Transverse colon (tissue), 4 donors: ENCODE results near the gene SPATA31C1. TPM values are rescaled to one million over a fixed set of nuclear protein-coding genes. Genes with fewer than 3 reads are reported as not detected.

Source experiments
- DNase-seq: peaks from one replicate; pipeline ENCODE4 v3.0.0-alpha.2; 2019
- H3K27ac ChIP-seq, 4 donors: fragments of 200-600 bp; sonication (generic); 2 replicates each; pipeline ENCODE4 v1.5.1; 2016 to 2018; ENCODE audit warnings: inconsistent platforms in 4 of 4
- H3K27me3 ChIP-seq: fragments of 200-600 bp; sonication (generic); 2 replicates; pipeline ENCODE4 v1.5.1; 2017; ENCODE audit warnings: inconsistent platforms
- H3K36me3 ChIP-seq, 4 donors: fragments of 200-600 bp; sonication (generic); 2 replicates each; pipeline ENCODE4 v1.5.1; 2017 to 2019; ENCODE audit warnings: inconsistent platforms in 4 of 4
- H3K4me1 ChIP-seq, 4 donors: fragments of 200-600 bp; sonication (generic); 2 replicates each; pipeline ENCODE4 v1.5.1; 2017 to 2020; ENCODE audit warnings: inconsistent platforms in 4 of 4
- H3K4me3 ChIP-seq, 4 donors: fragments of 200-600 bp; sonication (generic); 1 replicate in 1 of 4; 2 replicates in 3 of 4; pipeline versions ENCODE4 v1.5.1 to v1.6.1; 2017 to 2019; ENCODE audit warnings: inconsistent platforms in 4 of 4
- H3K9me3 ChIP-seq, 2 donors: fragments of 200-600 bp; sonication (generic); 2 replicates each; pipeline ENCODE4 v1.5.1; 2017 to 2019; ENCODE audit warnings: inconsistent platforms in 2 of 2
- EP300 ChIP-seq: sonication (generic); formaldehyde crosslinking; IDR thresholded peaks from one replicate; pipeline ENCODE4 v1.6.1; 2017; ENCODE audit warnings: antibody characterized with exemption, low read depth
- POLR2A ChIP-seq: fragments of 450-650 bp; IDR thresholded peaks from one replicate; pipeline ENCODE4 v1.6.1; 2016; ENCODE audit warnings: antibody characterized with exemption, mild to moderate bottlenecking, moderate library complexity
- POLR2AphosphoS5 ChIP-seq, 3 donors: sonication (generic); formaldehyde crosslinking; IDR thresholded peaks; one replicate each; pipeline ENCODE4 v1.6.1; 2016; ENCODE audit warnings: antibody characterized with exemption in 3 of 3
- WGBS, 2 donors: methylation state at CpG; one replicate each; pipeline ENCODE4 v1.1.5; 2018; ENCODE audit warnings: low coverage in 1 of 2; 5-methylcytosine and 5-hydroxymethylcytosine counted together
- in situ Hi-C, 4 donors: fragments of 200-750 bp; cut with MboI; loops; one replicate each; pipeline versions ENCODE4 v1.15.0 to v1.15.1; 2017; ENCODE audit warnings: low sequenced_read_pairs in 3 of 4, low pct_ligation_motif_present in 1 of 4, low pct_unique_long_range_greater_than_20kb in 1 of 4
- intact Hi-C: fragments of 100-400 bp; cut with DNase I; formaldehyde crosslinking; loops from one replicate; pipeline ENCODE4 v1.15.1; 2023; ENCODE audit warnings: low total_unique reads
- total RNA-seq, 4 donors: library from RNA; depleted of rRNA; stranded (reverse); fragments of >200 nt; gene quantifications; one replicate each; pipeline ENCODE4 v1.1.0, GENCODE V29; 2016
- TF ChIP-seq, protein P1 (sequence below), 5 experiments: fragments of 200-600 bp in 3 of 5; fragments of 450-650 bp in 2 of 5; sonication (generic) in 3 of 5; IDR thresholded peaks; 1 replicate in 2 of 5; 2 replicates in 3 of 5; pipeline ENCODE4 v1.5.1; 2016 to 2017; ENCODE audit warnings: antibody characterized with exemption in 5 of 5, inconsistent platforms in 3 of 5, mild to moderate bottlenecking in 2 of 5, moderate library complexity in 1 of 5

The SPATA31C1 gene
- total RNA-seq, 4 donors from 2014 or later = not detected

DNA sequence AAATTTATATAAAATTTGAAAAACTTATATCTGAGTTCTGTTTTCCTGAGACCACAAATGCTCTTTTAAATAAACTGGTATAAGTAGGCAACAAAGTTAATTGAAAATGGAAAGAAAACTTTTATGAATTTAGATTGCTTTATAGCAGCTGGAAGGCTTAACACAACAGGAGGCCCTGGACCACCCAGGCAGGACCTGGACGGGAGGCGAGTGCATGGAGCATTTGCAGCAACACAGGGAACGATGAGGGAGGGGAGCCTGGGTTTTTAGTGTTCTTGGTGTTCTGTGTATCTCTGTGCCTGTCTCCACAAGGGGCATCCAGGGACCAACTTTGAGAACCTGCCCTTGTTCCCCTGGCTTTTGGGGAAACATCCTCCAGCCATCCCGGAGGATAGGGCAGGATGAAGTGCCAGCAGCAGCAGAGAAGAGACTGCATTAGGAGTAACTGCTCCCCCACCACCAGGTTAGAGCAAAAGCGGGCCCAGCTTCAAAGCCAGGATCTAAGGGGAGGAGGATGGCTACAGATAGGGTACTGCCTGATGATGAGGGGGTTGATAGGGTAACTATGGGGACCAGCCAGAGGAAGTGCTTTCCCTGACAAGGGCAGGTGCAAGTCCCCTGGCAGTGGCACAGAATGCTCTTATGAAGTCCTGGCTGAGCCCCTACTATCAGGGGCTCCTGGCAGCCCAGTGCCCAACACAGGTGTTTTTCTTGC is 41.8 kb upstream of the SPATA31C1 start:
- Histone ChIP-seq H3K36me3 (no peaks in the 10 kb centered on the region), H3K27me3 (no peaks in the 10 kb centered on the region), H3K9me3 (no peaks in the 10 kb centered on the region), H3K4me1 (peaks cover 0 to 43% (median 13%) of the 10 kb centered on the region in 4 donors), H3K4me3 (no peak overlapping the region), H3K27ac (no peak overlapping the region)
- intact Hi-C loops (no loop called here), in situ Hi-C loops (no loop called here)
- no peak for DNase-seq
- 70 to 100% methylated on average over 3 to 5 of the region's 5 CpGs for WGBS, 2 donors
- TF ChIP-seq POLR2AphosphoS5 (IDR thresholded peaks at IDR 0.05) = no peak
- TF ChIP-seq, protein P1, sequence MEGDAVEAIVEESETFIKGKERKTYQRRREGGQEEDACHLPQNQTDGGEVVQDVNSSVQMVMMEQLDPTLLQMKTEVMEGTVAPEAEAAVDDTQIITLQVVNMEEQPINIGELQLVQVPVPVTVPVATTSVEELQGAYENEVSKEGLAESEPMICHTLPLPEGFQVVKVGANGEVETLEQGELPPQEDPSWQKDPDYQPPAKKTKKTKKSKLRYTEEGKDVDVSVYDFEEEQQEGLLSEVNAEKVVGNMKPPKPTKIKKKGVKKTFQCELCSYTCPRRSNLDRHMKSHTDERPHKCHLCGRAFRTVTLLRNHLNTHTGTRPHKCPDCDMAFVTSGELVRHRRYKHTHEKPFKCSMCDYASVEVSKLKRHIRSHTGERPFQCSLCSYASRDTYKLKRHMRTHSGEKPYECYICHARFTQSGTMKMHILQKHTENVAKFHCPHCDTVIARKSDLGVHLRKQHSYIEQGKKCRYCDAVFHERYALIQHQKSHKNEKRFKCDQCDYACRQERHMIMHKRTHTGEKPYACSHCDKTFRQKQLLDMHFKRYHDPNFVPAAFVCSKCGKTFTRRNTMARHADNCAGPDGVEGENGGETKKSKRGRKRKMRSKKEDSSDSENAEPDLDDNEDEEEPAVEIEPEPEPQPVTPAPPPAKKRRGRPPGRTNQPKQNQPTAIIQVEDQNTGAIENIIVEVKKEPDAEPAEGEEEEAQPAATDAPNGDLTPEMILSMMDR (IDR thresholded peaks at IDR 0.05) = no peak
- TF ChIP-seq EP300 = no peak
- TF ChIP-seq POLR2A = no peak

DNA sequence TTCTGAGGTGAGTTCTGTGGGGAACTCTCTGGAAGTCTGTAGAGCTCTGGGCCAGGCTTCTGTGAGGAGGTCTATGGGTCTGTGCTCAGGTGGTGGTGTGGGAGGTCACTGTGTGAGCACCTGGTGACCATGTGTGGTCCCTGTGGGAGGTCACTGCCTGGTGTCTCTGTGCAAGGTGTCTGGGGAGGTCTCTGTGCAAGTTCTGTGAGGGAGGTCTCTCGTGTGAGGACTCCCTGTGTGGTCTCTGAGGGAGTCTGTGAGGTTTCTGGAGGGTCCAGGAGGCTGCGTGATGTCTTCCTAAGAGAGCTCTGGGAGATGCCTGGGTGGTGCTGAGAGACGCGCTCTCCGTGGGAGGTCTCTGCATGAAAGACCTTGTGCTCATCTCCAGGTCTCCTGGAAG is 41.1 kb upstream of the SPATA31C1 start:
- WGBS, 2 donors = 72% methylated on average over 5 of the region's 5 CpGs; no CpG with 5 or more reads in 1 of the 2 donors
- in situ Hi-C loops = no loop called here
- H3K27me3 ChIP-seq = no peaks in the 10 kb centered on the region
- no peaks in the 10 kb centered on the region for H3K9me3 ChIP-seq
- TF ChIP-seq EP300 (no peak), POLR2A (no peak), POLR2AphosphoS5 (IDR thresholded peaks at IDR 0.05) (no peak)
- TF ChIP-seq, protein P1 (IDR thresholded peaks at IDR 0.05) = no peak
- intact Hi-C loops = no loop called here
- DNase-seq = no peak
- H3K4me1 ChIP-seq = peaks cover 0 to 43% (median 13%) of the 10 kb centered on the region in 4 donors
- no peak overlapping the region for H3K4me3 ChIP-seq
- H3K36me3 ChIP-seq = no peaks in the 10 kb centered on the region
- H3K27ac ChIP-seq = no peak overlapping the region

DNA sequence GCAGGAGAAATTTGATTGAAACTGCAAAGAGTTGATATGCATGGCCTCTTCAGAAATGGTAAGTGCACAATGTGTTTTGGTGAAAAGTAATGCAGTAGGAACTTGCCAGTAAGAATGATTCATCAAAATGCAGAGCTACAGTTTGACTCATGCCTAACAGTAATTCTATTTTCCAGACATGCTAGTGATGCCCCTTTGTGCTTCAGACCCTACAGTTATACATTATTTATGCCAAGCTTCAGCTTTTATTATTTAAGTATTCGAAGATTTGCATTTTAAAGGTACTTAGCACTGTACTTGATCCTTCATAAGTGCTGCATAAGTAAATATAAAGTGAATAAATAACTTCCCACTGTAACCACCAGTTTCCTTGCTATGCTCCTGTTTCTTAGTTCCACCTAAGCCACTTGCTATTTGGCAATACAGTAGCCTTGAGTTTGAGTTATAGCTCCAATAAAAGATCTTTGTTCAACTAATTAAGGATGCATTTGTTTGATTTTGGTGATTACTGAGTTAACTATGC is 38.7 kb upstream of the SPATA31C1 start:
- H3K27ac ChIP-seq = peak overlapping the region in 3 of 4 donors; percentile 13 to 25 (median 23)
- H3K36me3 ChIP-seq = no peaks in the 10 kb centered on the region
- H3K27me3 ChIP-seq = no peaks in the 10 kb centered on the region
- TF ChIP-seq EP300 (no peak), POLR2AphosphoS5 (IDR thresholded peaks at IDR 0.05) (no peak), POLR2A (no peak)
- TF ChIP-seq, protein P1 (IDR thresholded peaks at IDR 0.05) = no peak
- peaks cover 0 to 27% (median 9%) of the 10 kb centered on the region in 4 donors for H3K4me1 ChIP-seq
- no peak overlapping the region for H3K4me3 ChIP-seq
- intact Hi-C loops (no loop called here), in situ Hi-C loops (no loop called here)
- DNase-seq = no peak
- WGBS, 2 donors = 33 to 36% methylated on average over 1 of the region's 1 CpG
- no peaks in the 10 kb centered on the region for H3K9me3 ChIP-seq

DNA sequence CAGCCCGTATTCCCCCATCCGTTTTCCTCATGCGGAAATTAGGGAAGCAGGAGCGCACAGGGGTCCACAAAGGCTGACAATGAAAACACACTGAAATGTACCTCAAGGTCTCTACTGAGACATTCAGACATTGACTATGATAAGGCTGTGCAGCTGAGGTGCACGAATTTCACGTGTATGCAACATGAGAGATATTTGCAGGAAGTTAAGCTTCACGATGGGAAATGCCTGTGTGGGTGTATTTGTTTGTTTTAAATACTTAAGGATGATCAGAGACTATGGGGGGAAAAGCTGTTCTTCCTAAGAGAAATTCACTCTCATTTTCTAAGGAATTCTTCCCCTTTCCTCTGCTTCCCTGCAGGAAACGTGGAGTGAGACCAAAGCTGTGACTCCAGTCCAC is 37.6 kb upstream of the SPATA31C1 start:
- DNase-seq = no peak
- Histone ChIP-seq H3K4me1 (peaks cover 0 to 17% (median 7%) of the 10 kb centered on the region in 4 donors), H3K4me3 (no peak overlapping the region), H3K27me3 (no peaks in the 10 kb centered on the region), H3K27ac (no peak overlapping the region), H3K36me3 (no peaks in the 10 kb centered on the region), H3K9me3 (no peaks in the 10 kb centered on the region)
- TF ChIP-seq POLR2A (no peak), EP300 (no peak), POLR2AphosphoS5 (IDR thresholded peaks at IDR 0.05) (no peak)
- TF ChIP-seq, protein P1 (IDR thresholded peaks at IDR 0.05) = no peak
- 64 to 71% methylated on average over 8 of the region's 8 CpGs for WGBS, 2 donors
- intact Hi-C loops = no loop called here
- in situ Hi-C loops = no loop called here
